ENCODE measurements around the gene IRF2.

DNA sequence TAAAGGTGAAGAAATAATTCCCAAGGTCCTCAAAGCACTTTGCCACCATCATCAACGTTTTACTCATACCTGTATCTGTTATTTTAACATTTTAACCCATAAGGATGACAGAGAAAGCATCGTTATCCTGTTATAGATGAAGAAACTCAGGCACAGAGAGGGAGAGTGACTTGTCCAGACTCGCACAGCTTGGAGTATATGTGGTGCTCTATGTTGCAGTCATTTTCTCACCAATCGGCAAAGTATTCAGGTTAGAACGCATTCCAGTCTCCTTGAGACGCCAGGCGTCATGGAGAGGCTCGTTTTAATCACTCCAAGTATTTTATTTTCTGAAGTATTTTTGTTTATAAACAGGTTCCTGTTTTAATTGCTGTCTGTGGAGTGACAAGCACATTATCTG lies 73.5 kb downstream of the IRF2 start:
- TF ChIP-seq, protein P1, sequence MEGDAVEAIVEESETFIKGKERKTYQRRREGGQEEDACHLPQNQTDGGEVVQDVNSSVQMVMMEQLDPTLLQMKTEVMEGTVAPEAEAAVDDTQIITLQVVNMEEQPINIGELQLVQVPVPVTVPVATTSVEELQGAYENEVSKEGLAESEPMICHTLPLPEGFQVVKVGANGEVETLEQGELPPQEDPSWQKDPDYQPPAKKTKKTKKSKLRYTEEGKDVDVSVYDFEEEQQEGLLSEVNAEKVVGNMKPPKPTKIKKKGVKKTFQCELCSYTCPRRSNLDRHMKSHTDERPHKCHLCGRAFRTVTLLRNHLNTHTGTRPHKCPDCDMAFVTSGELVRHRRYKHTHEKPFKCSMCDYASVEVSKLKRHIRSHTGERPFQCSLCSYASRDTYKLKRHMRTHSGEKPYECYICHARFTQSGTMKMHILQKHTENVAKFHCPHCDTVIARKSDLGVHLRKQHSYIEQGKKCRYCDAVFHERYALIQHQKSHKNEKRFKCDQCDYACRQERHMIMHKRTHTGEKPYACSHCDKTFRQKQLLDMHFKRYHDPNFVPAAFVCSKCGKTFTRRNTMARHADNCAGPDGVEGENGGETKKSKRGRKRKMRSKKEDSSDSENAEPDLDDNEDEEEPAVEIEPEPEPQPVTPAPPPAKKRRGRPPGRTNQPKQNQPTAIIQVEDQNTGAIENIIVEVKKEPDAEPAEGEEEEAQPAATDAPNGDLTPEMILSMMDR (IDR thresholded peaks at IDR 0.05): no peak
- TF ChIP-seq EZH2 (IDR thresholded peaks at IDR 0.05; ENCODE audit: borderline replicate concordance, insufficient read depth, low read depth, low read length, poor library complexity, severe bottlenecking): no peak
